AG04450 (cell line): ENCODE results near the gene SNW1. TPM values are rescaled to one million over a fixed set of nuclear protein-coding genes. Genes with fewer than 3 reads are reported as not detected.

ENCODE experiments used
- CTCF ChIA-PET: fragments of 300-600, 350-600 bp; formaldehyde crosslinking; extraction: SDS; loops from one replicate; lab custom pipeline; 2022; ENCODE audit warnings: antibody characterized with exemption, inconsistent platforms; lab: Charles Lee
- POLR2A ChIA-PET: fragments of 350-600 bp; formaldehyde crosslinking; extraction: SDS; loops from one replicate; lab custom pipeline; 2021; ENCODE audit warnings: antibody characterized with exemption, inconsistent platforms; lab: Yijun Ruan, JAX
- DNase-seq: peaks from one replicate; pipeline ENCODE4 v3.0.0-alpha.2; 2011; ENCODE audit warnings: low read depth, low spot score
- H3K27ac ChIP-seq: one replicate; pipeline ENCODE4 v1.5.1; 2012; ENCODE audit warnings: low read depth, low read length, control low read depth
- H3K27me3 ChIP-seq: one replicate; pipeline ENCODE4 v1.6.0; 2012; ENCODE audit warnings: low read length; ENCODE audit not compliant: control insufficient read depth, insufficient read depth
- H3K4me3 ChIP-seq: 2 replicates; pipeline ENCODE4 v1.5.1; 2011; ENCODE audit warnings: mild to moderate bottlenecking, low read depth, low read length, control low read depth
- H3K9me3 ChIP-seq: 2 replicates; pipeline ENCODE4 v1.5.1; 2012; ENCODE audit warnings: low read length; ENCODE audit not compliant: control insufficient read depth, insufficient read depth
- CTCF ChIP-seq: IDR thresholded peaks from 2 replicates; pipeline ENCODE4 v1.5.1; 2011; ENCODE audit warnings: low read depth, low read length, control low read depth, inconsistent platforms
- polyA plus RNA-seq: library from polyadenylated mRNA; depleted of rRNA; stranded (reverse); fragments of >200 nt; gene quantifications from 2 replicates; pipeline ENCODE4 v1.2.3, GENCODE V29; 2011

The SNW1 gene
- polyA plus RNA-seq, 1 experiment, result 54.9 TPM

DNA sequence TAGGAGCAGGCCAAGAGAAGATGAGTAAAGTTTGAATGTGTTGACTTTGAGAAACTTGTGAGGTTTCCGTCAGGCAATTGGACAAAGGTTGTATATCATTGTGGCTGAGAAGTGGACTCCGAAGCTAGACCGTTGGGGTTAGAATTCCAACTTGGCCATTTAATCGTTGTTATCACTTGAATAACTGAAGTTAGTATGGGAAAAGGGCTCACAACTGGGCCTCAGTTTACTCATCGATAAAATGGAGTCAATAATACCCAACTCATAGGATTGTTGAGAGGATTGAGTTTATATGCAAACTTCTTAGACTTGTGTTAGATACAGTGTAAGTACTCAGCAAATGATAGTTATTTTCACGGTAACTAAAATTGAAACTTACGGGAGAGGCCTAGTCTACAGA is 52.2 kb downstream of the SNW1 start:
- ChIA-PET POLR2A (interaction anchor here (0.6 kb wide), 1 partner anchor 11 kb away, joined by 3 read pairs; no protein-coding TSS in a partner anchor), CTCF (interaction anchor here (1.1 to 2.8 kb wide), 2 partner anchors 21 to 250 kb away, joined by 3 to 26 read pairs; partner anchors contain the start of genes AHSA1 and VIPAS39)
- Histone ChIP-seq H3K27ac (no peak overlapping the region), H3K4me3 (peak overlapping the region; percentile 94), H3K9me3 (no peaks in the 10 kb centered on the region), H3K27me3 (no peaks in the 10 kb centered on the region)
- no peak for TF ChIP-seq CTCF
- no peak for DNase-seq

DNA sequence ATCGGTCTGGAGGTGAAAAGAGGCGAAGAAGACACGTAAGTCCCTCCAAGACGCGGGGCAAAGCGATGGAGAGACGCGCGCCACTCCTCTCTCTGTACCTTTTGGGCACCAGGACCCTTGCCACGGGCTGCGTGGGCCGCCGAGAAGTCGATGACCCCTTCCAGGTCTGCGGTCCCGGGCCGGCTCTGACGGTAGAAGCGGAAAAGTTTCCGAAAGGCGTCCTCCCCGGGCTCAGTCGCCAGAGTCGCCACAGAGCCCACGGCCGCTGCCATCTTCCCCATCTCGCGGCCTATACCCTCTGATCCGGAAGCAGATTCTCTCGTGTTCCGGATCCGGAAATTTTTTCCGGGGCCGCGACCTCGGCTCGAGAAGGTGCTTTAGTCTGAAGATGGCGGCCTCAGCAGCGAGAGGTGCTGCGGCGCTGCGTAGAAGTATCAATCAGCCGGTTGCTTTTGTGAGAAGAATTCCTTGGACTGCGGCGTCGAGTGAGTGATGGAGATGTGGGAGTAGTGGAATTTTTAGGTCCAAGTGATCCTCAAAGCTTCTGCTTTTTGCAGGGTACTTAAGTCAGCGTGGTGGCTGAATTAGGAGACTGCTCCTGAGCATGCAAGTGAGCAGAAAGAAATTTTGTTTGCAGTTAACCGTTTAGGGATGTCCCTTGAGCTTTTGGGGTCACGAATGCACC is 53.1 kb downstream of the SNW1 start, which contains the start of the genes ALKBH1 and SLIRP:
ALKBH1 (minus strand) TSS at position 300 of the 685 bp plus-strand sequence; CDS start at position 281, 19 bp downstream.
SLIRP (plus strand) TSS at position 380 of the 685 bp plus-strand sequence; CDS start at position 389, 9 bp downstream.
- H3K9me3 ChIP-seq, result no peaks in the 10 kb centered on the region
- TF ChIP-seq CTCF, result no peak
- DNase-seq, result peak; percentile 36
- CTCF ChIA-PET, result interaction anchor here (0.6 to 3.0 kb wide), 7 partner anchors 22 to 249 kb away, joined by 3 to 26 read pairs (median 4); partner anchors contain the start of genes AHSA1 and VIPAS39
- POLR2A ChIA-PET, result interaction anchor here (0.6 kb wide), 1 partner anchor 12 kb away, joined by 3 read pairs; no protein-coding TSS in a partner anchor
- H3K4me3 ChIP-seq, result peak within 1 kb of the TSS; percentile 94
- H3K27ac ChIP-seq, result peak within 1 kb of the TSS; percentile 49
- H3K27me3 ChIP-seq, result no peaks in the 10 kb centered on the region

DNA sequence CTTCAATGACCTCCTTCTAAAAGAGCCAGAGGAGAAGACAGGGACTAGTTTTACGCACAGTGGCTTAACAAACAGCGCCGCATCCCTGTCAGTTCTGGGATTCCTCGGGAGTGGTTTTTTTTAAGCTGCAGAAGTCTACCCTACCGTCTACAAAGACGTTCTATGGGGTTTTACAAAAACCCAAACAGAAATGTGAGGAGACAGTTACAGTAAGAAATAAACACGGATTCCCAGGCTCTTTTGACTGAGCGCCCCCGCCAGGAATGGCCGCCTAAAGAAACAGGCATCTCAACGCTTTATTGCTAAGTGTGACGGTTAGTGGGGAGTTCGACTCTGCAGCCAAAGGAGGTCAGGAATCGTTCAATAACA is 53.6 kb downstream of the SNW1 start:
- CTCF ChIA-PET, result interaction anchor here (0.6 to 3.0 kb wide), 7 partner anchors 49 to 406 kb away, joined by 3 to 26 read pairs (median 4); partner anchors contain the start of genes AHSA1 and VIPAS39
- peak overlapping the region; percentile 49 for H3K27ac ChIP-seq
- no peaks in the 10 kb centered on the region for H3K9me3 ChIP-seq
- peak; percentile 15 for DNase-seq
- no peaks in the 10 kb centered on the region for H3K27me3 ChIP-seq
- TF ChIP-seq CTCF, result peak; percentile 61
- H3K4me3 ChIP-seq, result peak overlapping the region; percentile 94
- POLR2A ChIA-PET, result no interaction called here

- no peak for DNase-seq
- Histone ChIP-seq H3K9me3 (no peaks in the 10 kb centered on the region), H3K4me3 (no peak overlapping the region), H3K27me3 (no peaks in the 10 kb centered on the region), H3K27ac (no peak overlapping the region)
- TF ChIP-seq CTCF, result no peak
- ChIA-PET CTCF (interaction anchor here (1.1 kb wide), 1 partner anchor 10 kb away, joined by 3 read pairs; no protein-coding TSS in a partner anchor), POLR2A (no interaction called here)
Measured at GRCh38 chr14:77691259-77691658, 69.7 kb downstream of the SNW1 start.

DNA sequence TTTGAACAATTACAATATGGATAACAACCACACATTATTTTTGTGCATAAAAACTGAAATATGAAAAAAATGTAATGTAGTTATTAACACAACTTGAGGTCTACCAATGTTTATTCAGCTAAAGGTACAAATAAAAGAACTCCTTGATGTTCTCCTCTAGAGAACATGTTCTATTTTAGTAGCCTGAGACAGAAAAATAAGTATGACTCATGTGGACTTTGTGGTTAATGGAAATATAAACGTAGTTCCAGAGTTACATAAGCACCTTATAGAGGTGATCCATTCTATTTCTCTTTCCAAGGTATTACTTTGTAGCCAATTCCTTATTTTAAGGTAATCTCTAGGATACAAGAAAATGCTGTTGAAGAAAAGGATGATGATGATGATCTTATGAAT is 78.8 kb downstream of the SNW1 start:
- no peak for DNase-seq
- no peak overlapping the region for H3K27ac ChIP-seq
- no peak for TF ChIP-seq CTCF
- H3K9me3 ChIP-seq, result no peaks in the 10 kb centered on the region
- ChIA-PET POLR2A (no interaction called here), CTCF (interaction anchor here (1.1 kb wide), 1 partner anchor 27 kb away, joined by 4 read pairs; no protein-coding TSS in a partner anchor)
- H3K4me3 ChIP-seq, result no peak overlapping the region
- H3K27me3 ChIP-seq, result no peaks in the 10 kb centered on the region
